ENCODE results near the gene AGMO.

DNA sequence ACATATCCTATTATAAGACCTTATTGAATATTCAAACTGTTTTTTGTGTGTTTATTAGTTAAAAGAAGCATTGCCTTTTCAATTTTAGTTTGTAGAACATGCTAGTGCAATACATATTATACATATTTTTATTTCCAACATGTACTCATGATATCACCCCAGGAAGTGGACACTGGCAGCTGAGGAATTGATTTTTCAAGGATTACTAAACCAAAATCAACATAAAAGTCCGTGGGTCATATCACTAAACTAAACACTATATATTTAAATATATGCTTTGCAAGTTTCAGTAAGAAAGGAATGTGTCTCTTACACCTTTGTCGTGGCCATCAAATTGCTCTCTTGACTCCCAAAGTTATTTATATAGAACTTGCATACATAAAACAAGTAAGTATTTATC, 185.2 kb downstream of the AGMO start:
- no peak for TF ChIP-seq CTCF (IDR thresholded peaks at IDR 0.05)
- TF ChIP-seq POLR2A (IDR thresholded peaks at IDR 0.05; ENCODE audit: low read depth) = no peak
